Neural crest cell (in vitro differentiated cells): Measurements from ENCODE around the gene POLR3K. TPM values are rescaled to one million over a fixed set of nuclear protein-coding genes. Genes with fewer than 3 reads are reported as not detected.
A peak's percentile ranks its signal among the peaks of the same experiment; 100 is the strongest.
"Not testable (repeated sequence)": the region's sequence is repeated elsewhere in the genome, so short reads cannot be mapped to it uniquely, and the experiment has no call there.

ENCODE experiments used
- DNase-seq: peaks from one replicate; pipeline ENCODE4 v3.0.0; 2021; ENCODE audit warnings: low read depth, mixed read lengths, low spot score
- H3K27ac Mint-ChIP-seq: one replicate; pipeline ENCODE4 v1.8.0; 2021; ENCODE audit warnings: mild to moderate bottlenecking, mixed read lengths; ENCODE audit not compliant: unreplicated experiment
- H3K27me3 Mint-ChIP-seq: 2 replicates; pipeline ENCODE4 v1.8.0; 2021; ENCODE audit warnings: low read depth, mild to moderate bottlenecking, mixed read lengths
- H3K36me3 Mint-ChIP-seq: 2 replicates; pipeline ENCODE4 v1.8.0; 2021; ENCODE audit warnings: low read depth, mild to moderate bottlenecking, mixed read lengths
- H3K4me1 Mint-ChIP-seq: 2 replicates; pipeline ENCODE4 v1.8.0; 2021; ENCODE audit warnings: mixed read lengths
- H3K4me3 Mint-ChIP-seq: one replicate; pipeline ENCODE4 v1.8.0; 2021; ENCODE audit warnings: mild to moderate bottlenecking, mixed read lengths
- H3K9me3 Mint-ChIP-seq: 2 replicates; pipeline ENCODE4 v1.8.0; 2021; ENCODE audit warnings: mixed read lengths
- microRNA-seq: library from miRNA; unstranded; fragments of <30 nt; microRNA quantifications from one replicate; pipeline ENCODE4, GENCODE V29; 2020
- total RNA-seq: library from RNA; stranded (reverse); gene quantifications from 2 replicates; pipeline ENCODE4 v1.2.1, GENCODE V29; 2021
- TF ChIP-seq, protein P1 (sequence below): fragments of 200-600 bp; sonication (generic); conservative IDR thresholded peaks from 2 replicates; pipeline ENCODE4 v1.5.0; 2021; ENCODE audit warnings: antibody characterized with exemption, mild to moderate bottlenecking

Gene POLR3K
- total RNA-seq, 1 donor from 2014 or later = 36.7 TPM

DNA sequence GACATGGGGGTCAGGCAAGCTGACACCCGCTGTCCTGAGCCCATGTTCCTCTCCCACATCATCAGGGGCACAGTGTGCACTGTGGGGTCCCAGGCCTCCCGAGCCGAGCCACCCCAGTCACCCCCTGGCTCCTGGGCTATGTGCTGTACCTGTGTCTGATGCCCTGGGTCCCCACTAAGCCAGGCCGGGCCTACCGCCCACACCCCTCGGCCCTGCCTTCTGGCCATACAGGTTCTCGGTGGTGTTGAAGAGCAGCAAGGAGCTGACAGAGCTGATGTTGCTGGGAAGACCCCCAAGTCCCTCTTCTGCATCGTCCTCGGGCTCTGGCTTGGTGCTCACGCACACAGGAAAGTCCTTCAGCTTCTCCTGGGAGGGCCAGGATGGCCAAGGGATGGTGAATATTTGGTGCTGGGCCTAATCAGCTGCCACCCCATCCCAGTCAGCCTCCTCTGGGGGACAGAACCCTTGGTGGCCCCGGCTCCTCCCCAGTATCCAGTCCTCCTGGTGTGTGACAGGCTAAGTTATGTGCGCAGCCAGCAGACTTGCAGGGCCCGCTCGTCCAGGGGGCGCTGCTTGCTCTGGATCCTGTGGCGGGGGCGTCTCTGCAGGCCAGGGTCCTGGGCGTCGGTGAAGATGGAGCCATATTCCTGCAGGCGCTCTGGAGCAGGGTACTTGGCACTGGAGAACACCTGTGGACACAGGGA lies 36.2 kb downstream of the POLR3K start:
- not testable (repeated sequence) for H3K27me3 Mint-ChIP-seq, H3K36me3 Mint-ChIP-seq, H3K9me3 Mint-ChIP-seq, H3K27ac Mint-ChIP-seq, DNase-seq, H3K4me1 Mint-ChIP-seq, H3K4me3 Mint-ChIP-seq

DNA sequence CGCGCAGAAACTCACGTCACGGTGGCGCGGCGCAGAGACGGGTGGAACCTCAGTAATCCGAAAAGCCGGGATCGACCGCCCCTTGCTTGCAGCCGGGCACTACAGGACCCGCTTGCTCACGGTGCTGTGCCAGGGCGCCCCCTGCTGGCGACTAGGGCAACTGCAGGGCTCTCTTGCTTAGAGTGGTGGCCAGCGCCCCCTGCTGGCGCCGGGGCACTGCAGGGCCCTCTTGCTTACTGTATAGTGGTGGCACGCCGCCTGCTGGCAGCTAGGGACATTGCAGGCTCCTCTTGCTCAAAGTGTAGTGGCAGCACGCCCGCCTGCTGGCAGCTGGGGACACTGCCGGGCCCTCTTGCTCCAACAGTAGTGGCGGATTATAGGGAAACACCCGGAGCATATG lies 42.6 kb downstream of the POLR3K start:
- H3K4me3 Mint-ChIP-seq = peak overlapping the region; percentile 84
- not testable (repeated sequence) for H3K27ac Mint-ChIP-seq, H3K27me3 Mint-ChIP-seq, H3K36me3 Mint-ChIP-seq, H3K9me3 Mint-ChIP-seq, H3K4me1 Mint-ChIP-seq
- TF ChIP-seq, protein P1, sequence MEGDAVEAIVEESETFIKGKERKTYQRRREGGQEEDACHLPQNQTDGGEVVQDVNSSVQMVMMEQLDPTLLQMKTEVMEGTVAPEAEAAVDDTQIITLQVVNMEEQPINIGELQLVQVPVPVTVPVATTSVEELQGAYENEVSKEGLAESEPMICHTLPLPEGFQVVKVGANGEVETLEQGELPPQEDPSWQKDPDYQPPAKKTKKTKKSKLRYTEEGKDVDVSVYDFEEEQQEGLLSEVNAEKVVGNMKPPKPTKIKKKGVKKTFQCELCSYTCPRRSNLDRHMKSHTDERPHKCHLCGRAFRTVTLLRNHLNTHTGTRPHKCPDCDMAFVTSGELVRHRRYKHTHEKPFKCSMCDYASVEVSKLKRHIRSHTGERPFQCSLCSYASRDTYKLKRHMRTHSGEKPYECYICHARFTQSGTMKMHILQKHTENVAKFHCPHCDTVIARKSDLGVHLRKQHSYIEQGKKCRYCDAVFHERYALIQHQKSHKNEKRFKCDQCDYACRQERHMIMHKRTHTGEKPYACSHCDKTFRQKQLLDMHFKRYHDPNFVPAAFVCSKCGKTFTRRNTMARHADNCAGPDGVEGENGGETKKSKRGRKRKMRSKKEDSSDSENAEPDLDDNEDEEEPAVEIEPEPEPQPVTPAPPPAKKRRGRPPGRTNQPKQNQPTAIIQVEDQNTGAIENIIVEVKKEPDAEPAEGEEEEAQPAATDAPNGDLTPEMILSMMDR = peak; percentile 45
- peak; percentile 59 for DNase-seq

DNA sequence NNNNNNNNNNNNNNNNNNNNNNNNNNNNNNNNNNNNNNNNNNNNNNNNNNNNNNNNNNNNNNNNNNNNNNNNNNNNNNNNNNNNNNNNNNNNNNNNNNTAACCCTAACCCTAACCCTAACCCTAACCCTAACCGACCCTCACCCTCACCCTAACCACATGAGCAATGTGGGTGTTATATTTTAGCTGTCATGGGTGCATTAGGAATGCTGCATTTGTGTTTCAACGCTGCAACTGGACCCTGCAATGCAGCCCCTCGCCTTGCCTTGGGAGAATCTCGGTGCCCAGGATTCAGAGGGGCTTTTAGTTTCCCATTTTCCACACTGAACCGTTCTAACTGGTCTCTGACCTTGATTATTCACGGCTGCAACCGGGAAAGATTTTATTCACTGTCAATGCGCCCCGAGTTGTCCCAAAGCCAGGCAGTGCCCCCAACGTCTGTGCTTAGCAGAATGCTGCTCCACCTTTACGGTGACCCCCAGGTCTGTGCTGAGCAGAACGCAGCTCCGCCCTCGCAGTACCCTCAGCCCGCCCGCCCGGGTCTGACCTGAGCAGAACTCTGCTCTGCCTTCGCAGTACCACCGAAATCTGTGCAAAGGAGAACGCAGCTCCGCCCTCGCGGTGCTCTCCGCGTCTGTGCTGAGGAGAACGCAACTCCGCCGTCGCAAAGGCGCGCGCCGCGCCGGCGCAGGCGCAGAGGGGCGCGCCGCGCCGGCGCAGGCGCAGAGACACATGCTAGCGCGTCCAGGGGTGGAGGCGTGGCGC lies 43.3 kb downstream of the POLR3K start:
- no peaks in the 10 kb centered on the region for H3K27me3 Mint-ChIP-seq
- TF ChIP-seq, protein P1 = no peak
- no peaks in the 10 kb centered on the region for H3K36me3 Mint-ChIP-seq
- no peaks in the 10 kb centered on the region for H3K4me1 Mint-ChIP-seq
- no peak overlapping the region for H3K27ac Mint-ChIP-seq
- peak overlapping the region; percentile 41 for H3K4me3 Mint-ChIP-seq
- no peak for DNase-seq
- H3K9me3 Mint-ChIP-seq = no peaks in the 10 kb centered on the region

Small RNAs within 50 kb of the gene (microRNA-seq; reads per million reads assigned to microRNA genes)
- not detected for gene MIR6859-4

Other genes starting within 250 kb of the POLR3K start
- gene SNRNP25, start 220 bp upstream of the POLR3K start, total RNA-seq = 79.1 and 85.6 TPM in 2 replicates
- 46.5 TPM in 2 replicates for gene RHBDF1, start 19.0 kb upstream of the POLR3K start, total RNA-seq
- gene MPG, start 24.6 kb upstream of the POLR3K start, total RNA-seq = 47.7 and 50.0 TPM in 2 replicates
- gene NPRL3, start 85.1 kb upstream of the POLR3K start, total RNA-seq = 41.5 and 45.4 TPM in 2 replicates
- not detected in 2 replicates for gene HBZ, start 99.0 kb upstream of the POLR3K start, total RNA-seq
- not detected in 2 replicates for gene HBM, start 112.4 kb upstream of the POLR3K start, total RNA-seq
- gene HBA2, start 119.3 kb upstream of the POLR3K start, total RNA-seq = not detected in 2 replicates
- gene HBA1, start 123.1 kb upstream of the POLR3K start, total RNA-seq = not detected in 2 replicates
- gene HBQ1, start 126.9 kb upstream of the POLR3K start, total RNA-seq = 1.8 and 2.9 TPM in 2 replicates
- 177 and 192 TPM in 2 replicates for gene LUC7L, start 175.8 kb upstream of the POLR3K start, total RNA-seq
- gene FAM234A, start 181.2 kb upstream of the POLR3K start, total RNA-seq = 89.8 and 97.8 TPM in 2 replicates
- gene RGS11, start 222.3 kb upstream of the POLR3K start, total RNA-seq = 1.9 and 2.8 TPM in 2 replicates
- 2.0 and 3.0 TPM in 2 replicates for gene ARHGDIG, start 227.0 kb upstream of the POLR3K start, total RNA-seq
- 1.4 and 2.1 TPM in 2 replicates for gene PDIA2, start 229.6 kb upstream of the POLR3K start, total RNA-seq